Measurements from ENCODE around the gene CPEB3.
A peak's percentile ranks its signal among the peaks of the same experiment; 100 is the strongest.

The CPEB3 gene

GRCh38 chr10:92290837-92291615 lies at the start of gene CPEB3, which contains the start of gene MARCHF5:
Gene CPEB3 (minus strand): TSS chr10:92291078. CDS start chr10:92240350, 50,728 bp downstream.
Gene MARCHF5 (plus strand): TSS chr10:92291167. CDS start chr10:92291495, 328 bp downstream.
- peak; percentile 63 for TF ChIP-seq CTCF (conservative IDR thresholded peaks at IDR 0.05)
- TF ChIP-seq ZFX (IDR thresholded peaks at IDR 0.05): peak; percentile 99
- H3K27ac ChIP-seq: peak within 1 kb of the TSS; percentile 94

GRCh38 chr10:92329927-92330326 lies 39.0 kb upstream of the CPEB3 start:
- peak overlapping the region; percentile 28; the same call in 1 of the 2 replicates for H3K27ac ChIP-seq

- H3K27ac ChIP-seq: no peak overlapping the region
These were observed 38.1 kb upstream of the CPEB3 start for GRCh38 chr10:92328993-92329392.

GRCh38 chr10:92327445-92328433 lies 36.9 kb upstream of the CPEB3 start:
- no peak overlapping the region for H3K27ac ChIP-seq
- no peak for TF ChIP-seq ZFX (IDR thresholded peaks at IDR 0.05)
- TF ChIP-seq CTCF (conservative IDR thresholded peaks at IDR 0.05): no peak

More at GRCh38 chr10:92328993-92329392, 38.1 kb upstream of the CPEB3 start:
- TF ChIP-seq CTCF (conservative IDR thresholded peaks at IDR 0.05): no peak
- no peak for TF ChIP-seq ZFX (IDR thresholded peaks at IDR 0.05)

GRCh38 chr10:92323079-92323478 lies 32.2 kb upstream of the CPEB3 start:
- TF ChIP-seq ZFX (IDR thresholded peaks at IDR 0.05) (no peak), CTCF (conservative IDR thresholded peaks at IDR 0.05) (no peak)
- H3K27ac ChIP-seq: no peak overlapping the region

GRCh38 chr10:92316610-92317009 lies 25.7 kb upstream of the CPEB3 start:
- H3K27ac ChIP-seq: no peak overlapping the region
- no peak for TF ChIP-seq ZFX (IDR thresholded peaks at IDR 0.05)
- no peak for TF ChIP-seq CTCF (conservative IDR thresholded peaks at IDR 0.05)

GRCh38 chr10:92313750-92314149 lies 22.9 kb upstream of the CPEB3 start:
- TF ChIP-seq CTCF (conservative IDR thresholded peaks at IDR 0.05) (no peak), ZFX (IDR thresholded peaks at IDR 0.05) (no peak)
- H3K27ac ChIP-seq: no peak overlapping the region
